OCI-LY1 (cell line): ENCODE data around the gene DCTN4.

ENCODE experiments used
- EZH2 ChIP-seq: fragments of 200-600 bp; sonication (generic), shearing (Covaris generic); IDR thresholded peaks from 2 replicates; pipeline ENCODE4 v1.8.0; 2017; ENCODE audit warnings: borderline replicate concordance, mixed run types, mild to moderate bottlenecking, antibody characterized with exemption, low read length, moderate library complexity, mixed read lengths
- TF ChIP-seq, protein P1 (sequence below): fragments of 200-600 bp; sonication (generic), shearing (Covaris generic); IDR thresholded peaks from 2 replicates; pipeline ENCODE4 v1.5.1; 2017; ENCODE audit warnings: mild to moderate bottlenecking, antibody characterized with exemption, low read length, moderate library complexity, mixed read lengths

- TF ChIP-seq, protein P1, sequence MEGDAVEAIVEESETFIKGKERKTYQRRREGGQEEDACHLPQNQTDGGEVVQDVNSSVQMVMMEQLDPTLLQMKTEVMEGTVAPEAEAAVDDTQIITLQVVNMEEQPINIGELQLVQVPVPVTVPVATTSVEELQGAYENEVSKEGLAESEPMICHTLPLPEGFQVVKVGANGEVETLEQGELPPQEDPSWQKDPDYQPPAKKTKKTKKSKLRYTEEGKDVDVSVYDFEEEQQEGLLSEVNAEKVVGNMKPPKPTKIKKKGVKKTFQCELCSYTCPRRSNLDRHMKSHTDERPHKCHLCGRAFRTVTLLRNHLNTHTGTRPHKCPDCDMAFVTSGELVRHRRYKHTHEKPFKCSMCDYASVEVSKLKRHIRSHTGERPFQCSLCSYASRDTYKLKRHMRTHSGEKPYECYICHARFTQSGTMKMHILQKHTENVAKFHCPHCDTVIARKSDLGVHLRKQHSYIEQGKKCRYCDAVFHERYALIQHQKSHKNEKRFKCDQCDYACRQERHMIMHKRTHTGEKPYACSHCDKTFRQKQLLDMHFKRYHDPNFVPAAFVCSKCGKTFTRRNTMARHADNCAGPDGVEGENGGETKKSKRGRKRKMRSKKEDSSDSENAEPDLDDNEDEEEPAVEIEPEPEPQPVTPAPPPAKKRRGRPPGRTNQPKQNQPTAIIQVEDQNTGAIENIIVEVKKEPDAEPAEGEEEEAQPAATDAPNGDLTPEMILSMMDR, result no peak
- TF ChIP-seq EZH2, result no peak
Measured at GRCh38 chr5:150661821-150662596, 96.8 kb downstream of the DCTN4 start.
